Transverse colon (tissue), 4 donors: Measurements from ENCODE around the gene GALR2.

ENCODE experiments used
- EP300 ChIP-seq: sonication (generic); formaldehyde crosslinking; IDR thresholded peaks from one replicate; pipeline ENCODE4 v1.6.1; 2017; ENCODE audit warnings: antibody characterized with exemption, low read depth
- POLR2A ChIP-seq: fragments of 450-650 bp; IDR thresholded peaks from one replicate; pipeline ENCODE4 v1.6.1; 2016; ENCODE audit warnings: antibody characterized with exemption, mild to moderate bottlenecking, moderate library complexity
- POLR2AphosphoS5 ChIP-seq, 3 donors: sonication (generic); formaldehyde crosslinking; IDR thresholded peaks; one replicate each; pipeline ENCODE4 v1.6.1; 2016; ENCODE audit warnings: antibody characterized with exemption in 3 of 3
- TF ChIP-seq, protein P1 (sequence below), 5 experiments: fragments of 200-600 bp in 3 of 5; fragments of 450-650 bp in 2 of 5; sonication (generic) in 3 of 5; IDR thresholded peaks; 1 replicate in 2 of 5; 2 replicates in 3 of 5; pipeline ENCODE4 v1.5.1; 2016 to 2017; ENCODE audit warnings: antibody characterized with exemption in 5 of 5, inconsistent platforms in 3 of 5, mild to moderate bottlenecking in 2 of 5, moderate library complexity in 1 of 5

DNA sequence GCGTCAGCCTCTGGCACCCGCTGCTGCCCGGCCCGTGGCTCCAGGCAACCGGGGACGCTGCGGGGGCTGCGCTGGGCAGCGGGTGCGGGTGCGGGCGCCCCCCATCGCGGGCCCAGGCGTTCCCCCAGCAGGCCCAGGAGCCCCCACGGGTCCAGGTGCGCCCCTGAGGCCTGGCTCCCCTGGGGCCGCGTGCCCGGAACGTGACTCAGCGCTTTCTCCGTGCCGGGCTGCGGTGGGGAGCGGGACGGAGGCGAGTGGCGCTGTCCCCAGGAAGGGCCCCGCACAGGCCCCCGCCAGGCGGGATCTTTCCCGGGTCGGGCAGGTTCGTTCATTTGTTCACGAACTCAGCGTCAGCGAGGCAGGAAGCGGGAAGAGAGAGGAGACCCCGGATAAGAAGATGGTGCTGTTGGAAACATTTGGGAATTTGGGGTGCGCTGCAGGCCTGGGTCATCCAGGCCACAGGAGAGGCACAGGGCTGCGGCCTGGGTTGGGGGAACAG, 47.4 kb downstream of the GALR2 start:
- TF ChIP-seq, protein P1, sequence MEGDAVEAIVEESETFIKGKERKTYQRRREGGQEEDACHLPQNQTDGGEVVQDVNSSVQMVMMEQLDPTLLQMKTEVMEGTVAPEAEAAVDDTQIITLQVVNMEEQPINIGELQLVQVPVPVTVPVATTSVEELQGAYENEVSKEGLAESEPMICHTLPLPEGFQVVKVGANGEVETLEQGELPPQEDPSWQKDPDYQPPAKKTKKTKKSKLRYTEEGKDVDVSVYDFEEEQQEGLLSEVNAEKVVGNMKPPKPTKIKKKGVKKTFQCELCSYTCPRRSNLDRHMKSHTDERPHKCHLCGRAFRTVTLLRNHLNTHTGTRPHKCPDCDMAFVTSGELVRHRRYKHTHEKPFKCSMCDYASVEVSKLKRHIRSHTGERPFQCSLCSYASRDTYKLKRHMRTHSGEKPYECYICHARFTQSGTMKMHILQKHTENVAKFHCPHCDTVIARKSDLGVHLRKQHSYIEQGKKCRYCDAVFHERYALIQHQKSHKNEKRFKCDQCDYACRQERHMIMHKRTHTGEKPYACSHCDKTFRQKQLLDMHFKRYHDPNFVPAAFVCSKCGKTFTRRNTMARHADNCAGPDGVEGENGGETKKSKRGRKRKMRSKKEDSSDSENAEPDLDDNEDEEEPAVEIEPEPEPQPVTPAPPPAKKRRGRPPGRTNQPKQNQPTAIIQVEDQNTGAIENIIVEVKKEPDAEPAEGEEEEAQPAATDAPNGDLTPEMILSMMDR (IDR thresholded peaks at IDR 0.05), result no peak
- no peak for TF ChIP-seq POLR2AphosphoS5 (IDR thresholded peaks at IDR 0.05)
- no peak for TF ChIP-seq POLR2A
- no peak for TF ChIP-seq EP300
